OCI-M1 (cell line): ENCODE measurements around the gene ERVMER34-1.

ENCODE experiments used
- DNase-seq: peaks from one replicate; lab custom pipeline; 2025; lab: John Stamatoyannopoulos, UW

Gene ERVMER34-1

DNA sequence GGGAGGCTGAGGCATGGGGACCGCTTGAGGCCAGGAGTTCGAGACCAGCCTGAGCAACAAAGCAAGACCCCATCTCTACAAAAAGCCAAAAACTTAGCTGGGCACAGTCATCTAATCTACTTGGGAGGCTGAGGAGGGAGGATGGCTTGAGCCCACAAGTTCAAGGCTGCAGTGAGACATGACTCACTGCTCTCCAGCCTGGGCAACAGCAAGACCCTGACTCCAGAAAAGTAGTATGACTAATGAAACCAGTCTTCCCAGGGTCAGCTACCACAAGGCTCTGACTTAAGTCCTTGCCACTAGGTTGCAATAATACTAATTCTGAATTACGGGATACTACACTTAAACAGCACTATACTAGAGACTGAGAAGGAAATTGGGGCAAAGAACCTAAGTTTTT is 33.1 kb downstream of the ERVMER34-1 start:
- peak; percentile 19 for DNase-seq

DNA sequence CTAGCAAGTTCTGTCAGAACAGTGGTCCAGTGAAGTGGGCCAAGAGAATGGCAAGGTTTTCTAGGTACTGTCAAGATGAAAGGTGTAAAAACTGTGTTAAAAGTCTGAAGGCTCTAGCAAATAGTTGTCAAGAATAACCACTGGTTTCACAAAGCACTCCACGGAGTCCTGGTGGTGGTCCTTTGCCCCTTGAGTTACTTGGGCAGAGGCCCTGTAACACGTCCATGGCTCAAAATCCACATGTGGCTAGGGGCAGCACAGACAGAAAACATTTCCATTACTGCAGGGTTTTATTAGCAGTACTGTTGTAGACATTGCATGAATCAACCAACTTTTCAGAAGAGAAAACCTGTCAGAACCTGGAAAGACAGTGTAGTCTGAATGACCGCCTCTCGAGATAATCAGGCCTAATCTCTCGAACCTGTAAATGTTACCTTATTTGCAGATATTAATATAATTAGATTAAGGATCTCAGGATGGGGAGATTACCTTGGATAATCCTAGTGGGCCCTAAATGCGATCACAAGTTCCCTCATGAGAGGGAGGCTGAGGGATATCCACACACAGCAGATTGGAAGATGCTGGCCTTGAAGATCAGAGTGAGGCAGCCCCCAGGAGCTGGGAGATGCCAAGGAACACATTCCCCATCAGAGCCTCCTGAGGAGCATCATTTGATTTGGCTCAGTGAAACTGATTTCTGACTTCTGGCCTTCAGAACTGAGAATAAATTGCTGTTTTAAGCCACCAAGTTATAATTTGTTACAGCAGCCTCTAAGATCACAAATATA is 34.7 kb downstream of the ERVMER34-1 start:
- DNase-seq = no peak

DNA sequence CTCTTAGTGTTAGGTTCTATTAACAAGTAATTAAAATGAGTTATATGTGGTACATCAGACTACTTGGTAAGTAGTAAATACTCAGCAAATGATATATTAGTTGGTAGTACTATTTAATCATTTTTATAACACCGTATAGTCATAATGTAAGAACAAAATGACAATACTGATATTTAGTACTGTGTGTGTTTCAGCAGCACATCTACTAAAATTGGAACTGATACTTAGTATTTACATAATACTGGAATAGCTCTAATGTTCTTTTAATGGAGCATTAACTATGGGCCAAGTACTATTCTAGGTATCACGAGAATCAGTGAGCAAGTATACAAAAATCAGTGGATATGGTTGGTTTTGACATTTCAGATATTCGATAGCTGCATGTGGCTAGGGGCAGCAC is 35.3 kb downstream of the ERVMER34-1 start:
- no peak for DNase-seq

DNA sequence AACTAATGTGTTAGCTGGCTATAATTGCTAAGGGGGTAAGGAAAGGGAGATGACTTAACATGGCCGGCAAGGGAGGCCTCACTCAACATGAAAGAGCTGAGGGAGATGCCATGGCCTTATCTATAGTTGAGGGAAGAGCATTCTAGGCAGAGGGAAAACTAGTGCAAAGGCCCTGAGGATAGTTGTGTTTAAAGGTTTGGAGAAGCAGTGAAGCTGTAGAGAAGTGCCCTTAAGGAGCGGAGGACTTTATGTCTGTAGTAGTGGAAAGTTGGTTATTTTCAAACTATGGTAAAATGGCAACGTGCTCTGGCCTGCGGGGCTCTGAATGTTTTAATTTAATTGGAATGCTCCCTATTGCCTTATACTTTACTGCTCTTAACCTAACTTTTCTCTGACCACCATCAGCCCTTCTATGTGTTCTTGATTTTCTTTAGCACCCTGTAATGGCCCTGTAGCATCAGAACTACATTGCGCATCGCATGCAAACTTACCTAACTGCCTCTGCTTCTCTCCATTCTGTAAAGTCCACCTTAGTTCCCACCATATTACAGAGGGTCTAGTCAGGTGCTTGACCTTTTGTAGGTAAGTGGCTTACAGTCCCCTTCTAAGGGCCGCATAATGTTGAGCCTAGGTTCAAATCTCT is 35.8 kb downstream of the ERVMER34-1 start:
- no peak for DNase-seq

DNA sequence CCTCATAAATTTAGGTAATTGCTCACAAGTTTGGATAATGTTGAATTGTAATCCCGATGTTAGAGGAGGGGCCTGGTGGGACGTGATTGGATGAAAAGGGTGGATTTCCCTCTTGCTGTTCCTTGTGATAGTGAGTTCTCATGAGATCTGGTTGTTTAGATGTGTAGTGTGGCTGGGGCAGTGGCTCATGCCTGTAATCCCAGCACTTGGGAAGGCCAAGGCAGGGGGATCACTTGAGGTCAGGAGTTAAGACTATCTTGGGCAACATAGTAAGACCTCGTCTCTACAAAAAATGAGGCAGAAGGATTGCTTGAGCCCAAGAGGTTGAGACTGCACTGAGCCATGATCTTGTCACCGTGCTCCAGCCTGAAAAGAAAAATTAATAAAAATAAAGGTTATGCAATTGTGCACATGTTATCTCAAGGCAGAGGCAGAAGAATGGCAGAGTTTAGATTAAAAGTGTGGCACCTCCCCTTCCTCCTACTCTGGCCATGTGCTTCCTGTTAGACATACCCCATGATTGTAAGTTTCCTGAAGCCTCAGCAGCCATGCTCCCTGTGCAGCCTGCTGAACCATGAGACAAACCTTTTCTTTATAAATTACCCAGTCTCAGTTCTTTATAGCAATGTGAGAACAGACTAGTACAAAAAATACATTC is 36.5 kb downstream of the ERVMER34-1 start:
- peak; percentile 74 for DNase-seq

DNA sequence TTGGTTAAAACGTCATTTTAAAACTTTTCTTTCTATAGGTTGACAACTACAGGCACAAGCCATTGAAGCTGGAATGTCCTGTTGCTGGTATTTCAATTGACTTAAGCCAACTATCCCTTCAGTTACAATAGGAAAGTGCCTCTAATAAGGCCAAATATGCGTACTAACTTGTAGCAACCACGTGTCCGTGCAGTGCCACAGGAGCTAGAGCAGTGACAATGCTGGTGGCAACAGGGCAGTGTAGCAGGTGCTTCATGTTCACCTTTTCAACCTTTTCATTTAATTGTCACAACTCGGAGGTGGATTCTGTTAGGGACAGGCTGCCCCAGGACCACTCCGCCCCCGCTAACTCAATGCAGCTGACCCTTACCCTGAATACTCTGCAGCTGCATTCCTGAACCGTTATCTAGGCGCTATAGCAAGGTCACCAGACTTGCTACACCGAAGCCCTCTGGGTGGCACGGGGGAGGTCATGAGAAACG is 37.7 kb downstream of the ERVMER34-1 start:
- DNase-seq = peak; percentile 47

DNA sequence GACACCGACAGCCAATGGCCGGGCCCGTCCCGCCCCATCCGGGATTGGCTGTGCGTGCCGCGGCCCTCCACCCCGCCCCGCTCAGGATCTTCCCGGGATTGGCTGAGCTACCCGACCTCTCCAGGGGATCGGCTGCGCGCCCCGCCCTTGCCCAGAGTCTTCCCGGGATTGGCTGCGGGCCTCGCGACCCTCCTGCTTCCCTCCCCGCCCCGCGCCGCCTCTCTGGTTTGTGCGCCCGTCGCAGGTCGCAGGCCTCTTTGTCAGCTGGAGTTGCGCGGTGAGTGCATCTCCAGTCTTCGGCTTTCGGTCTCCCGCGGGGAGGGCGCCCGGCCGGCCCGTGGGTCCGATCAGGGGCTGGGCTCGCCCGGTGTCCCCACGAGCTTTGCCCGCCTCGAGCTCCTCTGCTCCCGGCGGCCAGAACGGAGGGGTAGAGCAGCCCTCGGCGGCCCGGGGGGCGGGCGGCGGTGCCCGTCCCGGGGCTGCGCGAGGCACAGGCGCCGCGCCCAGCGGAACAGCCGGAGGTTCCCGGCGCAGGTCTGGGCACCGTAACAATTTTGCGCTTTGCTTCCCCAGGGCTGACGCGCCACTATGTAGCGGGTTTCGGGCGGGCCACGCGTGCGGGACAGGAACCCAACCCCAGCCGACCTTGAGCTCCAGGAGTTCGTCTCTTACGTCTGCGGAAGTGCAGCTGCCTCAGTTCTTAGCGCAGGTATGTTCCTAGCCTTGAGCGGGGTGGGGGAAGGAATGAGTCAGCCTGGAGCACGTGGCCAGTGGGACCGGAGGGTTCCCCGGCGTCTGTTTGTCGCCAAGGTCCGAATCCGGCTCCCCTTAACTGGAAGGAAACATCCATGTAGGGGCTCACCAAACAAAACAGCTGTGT is 38.7 kb downstream of the ERVMER34-1 start:
- DNase-seq = peak; percentile 97

DNA sequence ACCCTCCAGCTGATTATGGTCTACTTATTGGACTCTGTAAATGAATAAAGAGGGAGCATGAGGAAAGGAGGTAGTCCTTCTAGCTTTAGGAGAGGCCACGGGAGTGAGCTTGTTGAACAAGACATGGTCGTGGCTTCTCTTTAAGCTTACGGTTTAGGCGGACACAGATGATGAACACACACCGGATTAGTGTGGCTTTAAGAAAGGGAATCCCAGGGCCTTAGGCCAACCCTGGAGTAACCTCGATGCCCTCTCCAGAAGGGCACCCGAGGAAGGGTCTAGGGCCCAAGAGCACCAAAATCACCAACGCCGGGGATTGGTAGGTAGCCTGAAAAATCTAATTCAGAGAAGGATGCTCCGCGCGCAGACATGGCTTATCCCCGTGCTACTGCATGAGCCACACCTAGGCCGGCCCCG is 39.4 kb downstream of the ERVMER34-1 start:
- DNase-seq = no peak

DNA sequence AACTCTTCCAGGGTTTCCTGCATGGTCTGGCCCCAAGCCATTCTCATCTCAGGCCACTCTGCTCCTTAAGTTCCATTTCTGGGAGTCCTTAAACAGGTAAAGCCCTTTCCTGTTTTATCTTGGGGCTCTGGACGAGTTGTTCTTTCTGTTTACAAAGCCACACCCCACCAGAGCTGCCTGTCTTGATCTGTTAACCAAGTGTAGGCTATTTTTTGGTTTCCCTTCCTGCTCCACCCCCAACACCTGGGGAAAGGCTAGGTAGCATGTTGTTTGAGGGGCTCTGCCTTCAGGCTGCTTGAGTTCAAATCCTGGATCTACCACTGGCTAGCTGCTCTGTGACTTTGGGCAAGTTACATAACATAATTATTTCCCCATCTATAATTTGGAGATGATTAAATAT is 40.0 kb downstream of the ERVMER34-1 start:
- no peak for DNase-seq

DNA sequence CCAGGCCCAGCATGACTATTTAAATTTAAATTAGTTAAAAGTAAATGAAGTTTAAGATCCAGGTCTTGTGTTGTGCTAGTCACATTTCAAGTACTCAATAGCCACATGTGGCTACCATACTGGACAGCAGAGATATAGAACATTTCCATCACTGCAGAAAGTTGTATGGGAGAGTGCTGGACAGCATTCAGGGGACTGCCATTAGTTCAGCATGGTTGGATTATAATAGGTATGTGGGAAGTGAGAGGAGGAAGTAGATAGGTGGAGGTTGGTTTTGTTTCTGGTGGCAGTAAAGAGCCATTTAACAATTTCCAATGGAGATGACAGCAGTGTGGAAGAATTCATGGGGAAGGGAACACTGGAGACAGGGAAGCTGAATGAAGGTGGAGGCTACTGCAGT is 42.1 kb downstream of the ERVMER34-1 start:
- DNase-seq = no peak

DNA sequence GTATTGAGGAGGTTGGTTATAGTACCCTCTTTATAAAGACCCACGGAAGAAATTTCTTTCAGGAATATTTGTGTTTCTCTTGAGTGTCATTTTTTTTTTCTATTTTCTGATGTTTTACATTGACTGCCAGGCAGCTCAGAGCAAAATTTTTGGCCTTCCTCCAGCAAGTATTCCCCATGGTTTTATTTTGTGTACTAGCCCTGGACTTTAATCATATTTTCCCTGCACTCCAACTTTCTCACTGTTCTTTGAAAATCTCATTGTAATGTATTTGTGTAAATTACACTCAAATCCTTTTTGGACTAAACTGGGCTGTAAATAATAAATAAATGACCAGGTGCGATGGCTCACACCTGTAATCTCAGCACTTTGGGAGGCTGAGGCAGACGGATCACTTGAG is 46.6 kb downstream of the ERVMER34-1 start:
- DNase-seq = no peak

DNA sequence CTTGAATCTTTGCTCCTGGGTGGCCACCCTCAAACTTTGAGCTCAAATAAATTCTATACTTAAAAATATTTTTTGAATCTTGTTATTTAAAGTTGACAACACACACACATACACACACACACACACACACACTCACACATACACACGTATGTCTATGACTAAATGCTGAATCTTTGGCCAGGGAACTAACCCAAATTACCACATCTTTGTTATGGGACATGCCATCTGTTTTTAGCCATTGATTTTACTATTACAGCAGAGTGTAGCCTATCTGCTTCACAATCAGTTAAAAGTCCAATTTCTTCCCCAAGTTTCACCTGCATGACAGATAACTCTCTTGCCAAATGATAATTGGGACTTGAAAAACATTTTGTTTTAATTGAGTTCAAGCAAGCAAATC is 47.1 kb downstream of the ERVMER34-1 start:
- DNase-seq = no peak

DNA sequence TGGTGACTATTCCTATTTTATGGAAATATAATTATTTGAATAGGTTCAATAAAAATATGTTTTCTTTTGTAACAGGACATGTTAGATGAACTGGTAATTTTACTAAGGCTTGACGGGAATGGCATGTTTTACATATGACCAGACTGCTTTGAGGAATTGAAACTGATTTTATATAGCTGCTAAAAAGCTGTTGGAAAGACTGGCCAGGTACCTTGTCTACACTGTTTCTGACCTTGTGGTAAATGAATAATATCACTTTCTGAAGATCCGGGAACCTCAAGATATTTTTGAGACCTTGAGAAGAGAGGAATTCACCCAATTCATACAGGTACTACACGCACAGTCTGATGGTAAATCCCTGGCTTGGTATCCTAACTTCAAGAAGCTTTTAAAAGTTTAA is 50.0 kb downstream of the ERVMER34-1 start:
- DNase-seq = no peak

DNA sequence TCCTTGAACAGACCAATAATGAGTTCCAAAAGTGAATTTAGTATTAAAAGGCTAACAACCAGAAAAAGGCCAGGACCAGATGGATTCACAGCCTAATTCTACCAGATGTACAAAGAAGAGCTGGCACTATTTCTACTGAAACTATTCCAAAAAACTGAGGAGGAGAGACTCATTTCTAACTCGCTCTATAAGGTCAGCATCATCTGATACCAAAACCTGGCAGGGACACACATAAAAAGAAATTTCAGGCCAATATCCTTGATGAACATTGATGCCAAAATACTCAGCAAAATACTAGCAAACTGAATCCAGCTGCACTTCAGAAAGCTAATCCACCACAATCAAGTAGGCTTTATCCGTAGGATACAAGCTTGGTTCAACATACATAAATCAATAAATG is 56.3 kb downstream of the ERVMER34-1 start:
- no peak for DNase-seq

DNA sequence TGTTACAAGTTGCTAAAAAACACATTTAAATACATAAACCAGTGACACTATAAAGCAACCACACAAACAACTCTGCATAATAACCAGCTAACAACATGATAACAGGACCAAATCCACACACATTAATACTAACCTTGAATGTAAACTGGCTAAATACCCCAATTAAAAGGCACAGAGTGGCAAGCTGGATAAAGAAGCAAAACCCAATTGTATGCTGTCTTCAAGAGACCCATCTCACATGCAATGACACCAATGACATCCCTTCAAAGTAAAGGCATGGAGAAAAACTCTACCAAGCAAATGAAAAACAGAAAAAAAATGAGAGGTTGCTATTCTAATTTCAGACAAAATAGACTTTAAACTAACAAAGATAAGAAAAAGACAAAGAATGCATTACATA is 57.7 kb downstream of the ERVMER34-1 start:
- DNase-seq = no peak
